Gastroesophageal sphincter (tissue), 4 donors: Measurements from ENCODE around the gene TMTC1. TPM values are rescaled to one million over a fixed set of nuclear protein-coding genes. Genes with fewer than 3 reads are reported as not detected.

ENCODE experiments used
- ATAC-seq: fragments of 150-250 bp; one replicate; pipeline ENCODE4 v1.9.1; 2016; ENCODE audit warnings: mild to moderate bottlenecking, moderate library complexity
- H3K27ac ChIP-seq, 4 donors: fragments of 200-600 bp; sonication (generic) in 3 of 4; 1 replicate in 3 of 4; 2 replicates in 1 of 4; pipeline ENCODE4 v1.5.1; 2016 to 2019
- H3K27me3 ChIP-seq: fragments of 200-600 bp; sonication (generic); one replicate; pipeline ENCODE4 v1.5.1; 2019
- H3K36me3 ChIP-seq, 2 donors: fragments of 200-600 bp; sonication (generic); one replicate each; pipeline ENCODE4 v1.5.1; 2019; ENCODE audit warnings: control low read depth in 1 of 2
- H3K4me1 ChIP-seq, 3 donors: fragments of 200-600 bp; sonication (generic); 1 replicate in 2 of 3; 2 replicates in 1 of 3; pipeline ENCODE4 v1.5.1; 2016 to 2019; ENCODE audit warnings: control low read depth in 2 of 3
- H3K4me3 ChIP-seq, 2 donors: fragments of 200-600 bp; sonication (generic); one replicate each; pipeline ENCODE4 v1.5.1; 2019; ENCODE audit warnings: mild to moderate bottlenecking in 1 of 2, moderate library complexity in 1 of 2
- H3K9me3 ChIP-seq, 3 donors: fragments of 200-600 bp; sonication (generic); one replicate each; pipeline ENCODE4 v1.5.1; 2017 to 2019; ENCODE audit warnings: control low read depth in 2 of 3
- EP300 ChIP-seq: sonication (generic); formaldehyde crosslinking; IDR thresholded peaks from one replicate; pipeline ENCODE4 v1.6.1; 2017; ENCODE audit warnings: antibody characterized with exemption, mild to moderate bottlenecking
- POLR2A ChIP-seq, 2 donors: fragments of 450-650 bp; IDR thresholded peaks; one replicate each; pipeline ENCODE4 v1.6.1; 2017; ENCODE audit warnings: antibody characterized with exemption in 2 of 2, mild to moderate bottlenecking in 2 of 2, moderate library complexity in 1 of 2
- POLR2AphosphoS5 ChIP-seq: sonication (generic); formaldehyde crosslinking; IDR thresholded peaks from one replicate; pipeline ENCODE4 v1.6.1; 2017; ENCODE audit warnings: antibody characterized with exemption
- WGBS, 2 donors: methylation state at CpG; one replicate each; pipeline ENCODE4 v1.1.5; 2018; ENCODE audit warnings: low coverage in 1 of 2; 5-methylcytosine and 5-hydroxymethylcytosine counted together
- total RNA-seq, 4 donors: library from RNA; depleted of rRNA; stranded (reverse); fragments of >200 nt; gene quantifications; one replicate each; pipeline ENCODE4 v1.1.0, GENCODE V29; 2016
- TF ChIP-seq, protein P1 (sequence below), 4 experiments: fragments of 200-600 bp in 2 of 4; fragments of 450-650 bp in 2 of 4; sonication (generic) in 1 of 4; IDR thresholded peaks; one replicate each; pipeline ENCODE4 v1.5.1; 2017 to 2019; ENCODE audit warnings: antibody characterized with exemption in 4 of 4, mild to moderate bottlenecking in 2 of 4, moderate library complexity in 2 of 4

Gene TMTC1
- total RNA-seq, 4 donors from 2014 or later = 94.0 to 190 (median 117) TPM

DNA sequence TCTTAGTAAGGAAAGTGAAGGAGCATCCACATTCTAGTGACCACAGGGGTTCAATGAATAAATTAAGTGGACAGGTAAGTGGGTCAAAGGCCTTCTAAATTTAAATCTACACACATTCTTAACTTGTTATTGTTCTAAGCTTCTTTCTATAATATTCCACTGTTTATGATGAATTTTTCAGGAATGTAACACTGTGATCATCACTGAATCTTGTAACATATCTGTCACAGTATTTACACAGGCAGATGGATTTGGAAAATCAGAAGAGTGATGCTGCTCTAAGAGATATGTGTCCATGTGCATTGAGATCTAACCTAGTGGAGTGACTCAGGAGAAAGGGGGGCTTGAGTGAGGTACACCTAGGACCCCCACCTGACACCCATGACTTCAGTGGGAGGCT lies 170.8 kb downstream of the TMTC1 start:
- Histone ChIP-seq H3K9me3 (no peaks in the 10 kb centered on the region), H3K27me3 (no peaks in the 10 kb centered on the region), H3K36me3 (peaks cover 0 to 8% of the 10 kb centered on the region in 2 donors), H3K4me3 (no peak overlapping the region), H3K4me1 (peaks cover 2 to 42% (median 3%) of the 10 kb centered on the region in 3 donors), H3K27ac (no peak overlapping the region)
- ATAC-seq = no peak
- TF ChIP-seq, protein P1, sequence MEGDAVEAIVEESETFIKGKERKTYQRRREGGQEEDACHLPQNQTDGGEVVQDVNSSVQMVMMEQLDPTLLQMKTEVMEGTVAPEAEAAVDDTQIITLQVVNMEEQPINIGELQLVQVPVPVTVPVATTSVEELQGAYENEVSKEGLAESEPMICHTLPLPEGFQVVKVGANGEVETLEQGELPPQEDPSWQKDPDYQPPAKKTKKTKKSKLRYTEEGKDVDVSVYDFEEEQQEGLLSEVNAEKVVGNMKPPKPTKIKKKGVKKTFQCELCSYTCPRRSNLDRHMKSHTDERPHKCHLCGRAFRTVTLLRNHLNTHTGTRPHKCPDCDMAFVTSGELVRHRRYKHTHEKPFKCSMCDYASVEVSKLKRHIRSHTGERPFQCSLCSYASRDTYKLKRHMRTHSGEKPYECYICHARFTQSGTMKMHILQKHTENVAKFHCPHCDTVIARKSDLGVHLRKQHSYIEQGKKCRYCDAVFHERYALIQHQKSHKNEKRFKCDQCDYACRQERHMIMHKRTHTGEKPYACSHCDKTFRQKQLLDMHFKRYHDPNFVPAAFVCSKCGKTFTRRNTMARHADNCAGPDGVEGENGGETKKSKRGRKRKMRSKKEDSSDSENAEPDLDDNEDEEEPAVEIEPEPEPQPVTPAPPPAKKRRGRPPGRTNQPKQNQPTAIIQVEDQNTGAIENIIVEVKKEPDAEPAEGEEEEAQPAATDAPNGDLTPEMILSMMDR (IDR thresholded peaks at IDR 0.05) = no peak
- TF ChIP-seq POLR2A (IDR thresholded peaks at IDR 0.05) = no peak
- TF ChIP-seq POLR2AphosphoS5 = no peak
- no peak for TF ChIP-seq EP300

DNA sequence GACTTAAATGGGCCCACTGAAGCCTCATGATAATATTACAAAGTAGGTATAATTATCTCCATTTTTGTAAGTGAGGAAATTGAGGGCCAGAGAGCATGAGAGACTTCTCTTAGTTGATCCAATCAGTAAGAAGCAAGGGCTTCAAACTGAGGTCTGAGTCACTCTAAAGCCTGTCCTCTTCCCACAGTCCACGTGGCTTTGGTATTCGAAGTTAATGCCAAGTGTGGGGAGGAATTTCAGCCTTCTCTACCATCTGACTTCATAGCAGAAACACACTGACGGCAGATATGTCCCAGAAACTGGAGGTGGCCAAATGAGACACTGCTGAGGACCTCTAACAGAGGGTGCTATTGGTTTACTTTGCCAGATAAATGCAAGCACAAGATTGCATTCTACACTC lies 171.8 kb downstream of the TMTC1 start:
- no peak overlapping the region for H3K27ac ChIP-seq
- no peaks in the 10 kb centered on the region for H3K9me3 ChIP-seq
- TF ChIP-seq POLR2A (IDR thresholded peaks at IDR 0.05) (no peak), EP300 (no peak), POLR2AphosphoS5 (peak; percentile 64)
- TF ChIP-seq, protein P1 (IDR thresholded peaks at IDR 0.05) = peak in 1 of 4 experiments; percentile 30
- no peaks in the 10 kb centered on the region for H3K27me3 ChIP-seq
- ATAC-seq = peak; percentile 74
- H3K36me3 ChIP-seq = peaks cover 0 to 8% of the 10 kb centered on the region in 2 donors
- 17% methylated on average over 2 of the region's 3 CpGs; no CpG with 5 or more reads in 1 of the 2 donors for WGBS, 2 donors
- peaks cover 2 to 42% (median 3%) of the 10 kb centered on the region in 3 donors for H3K4me1 ChIP-seq
- H3K4me3 ChIP-seq = no peak overlapping the region

DNA sequence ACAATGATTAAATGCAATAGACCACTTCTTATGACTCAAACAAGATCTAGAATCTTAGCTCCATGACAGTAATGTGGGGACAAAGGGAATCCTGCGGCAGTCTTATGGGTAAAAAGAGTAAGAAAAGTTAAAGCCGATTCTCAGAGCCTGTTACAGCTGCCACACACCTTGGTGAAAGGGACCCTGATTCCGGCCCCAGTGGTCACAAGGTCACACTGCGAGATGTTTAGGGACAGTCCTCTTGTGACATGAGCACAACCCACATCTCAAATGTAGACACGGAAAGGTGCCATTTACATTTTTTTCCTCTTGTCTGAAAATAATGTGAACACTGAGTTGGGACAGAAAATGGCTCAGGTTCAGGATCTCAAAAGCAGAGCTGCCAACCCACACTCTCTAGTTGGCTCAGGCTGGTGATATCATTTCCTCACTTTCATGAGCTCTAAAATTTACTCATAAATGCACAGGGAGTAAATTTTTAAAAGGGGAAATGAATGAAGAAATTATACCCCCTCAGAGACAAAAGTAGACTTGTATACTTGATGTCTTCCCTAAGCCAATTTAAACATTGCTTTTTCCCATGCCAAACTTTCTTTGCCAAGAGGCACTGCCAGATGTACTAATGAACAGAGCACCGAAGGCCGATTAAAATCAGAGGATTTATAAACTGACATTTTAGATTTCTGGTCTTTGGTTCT lies 173.1 kb downstream of the TMTC1 start:
- peaks cover 2 to 42% (median 3%) of the 10 kb centered on the region in 3 donors for H3K4me1 ChIP-seq
- H3K27ac ChIP-seq = peak overlapping the region in 1 of 4 donors; percentile 9
- 59 to 63% methylated on average over 7 of the region's 7 CpGs for WGBS, 2 donors
- H3K36me3 ChIP-seq = peaks cover 0 to 8% of the 10 kb centered on the region in 2 donors
- TF ChIP-seq, protein P1 (IDR thresholded peaks at IDR 0.05) = no peak
- TF ChIP-seq POLR2A (IDR thresholded peaks at IDR 0.05) = no peak
- peak; percentile 13 for TF ChIP-seq POLR2AphosphoS5
- H3K4me3 ChIP-seq = no peak overlapping the region
- no peaks in the 10 kb centered on the region for H3K9me3 ChIP-seq
- peak; percentile 32 for ATAC-seq
- no peaks in the 10 kb centered on the region for H3K27me3 ChIP-seq

DNA sequence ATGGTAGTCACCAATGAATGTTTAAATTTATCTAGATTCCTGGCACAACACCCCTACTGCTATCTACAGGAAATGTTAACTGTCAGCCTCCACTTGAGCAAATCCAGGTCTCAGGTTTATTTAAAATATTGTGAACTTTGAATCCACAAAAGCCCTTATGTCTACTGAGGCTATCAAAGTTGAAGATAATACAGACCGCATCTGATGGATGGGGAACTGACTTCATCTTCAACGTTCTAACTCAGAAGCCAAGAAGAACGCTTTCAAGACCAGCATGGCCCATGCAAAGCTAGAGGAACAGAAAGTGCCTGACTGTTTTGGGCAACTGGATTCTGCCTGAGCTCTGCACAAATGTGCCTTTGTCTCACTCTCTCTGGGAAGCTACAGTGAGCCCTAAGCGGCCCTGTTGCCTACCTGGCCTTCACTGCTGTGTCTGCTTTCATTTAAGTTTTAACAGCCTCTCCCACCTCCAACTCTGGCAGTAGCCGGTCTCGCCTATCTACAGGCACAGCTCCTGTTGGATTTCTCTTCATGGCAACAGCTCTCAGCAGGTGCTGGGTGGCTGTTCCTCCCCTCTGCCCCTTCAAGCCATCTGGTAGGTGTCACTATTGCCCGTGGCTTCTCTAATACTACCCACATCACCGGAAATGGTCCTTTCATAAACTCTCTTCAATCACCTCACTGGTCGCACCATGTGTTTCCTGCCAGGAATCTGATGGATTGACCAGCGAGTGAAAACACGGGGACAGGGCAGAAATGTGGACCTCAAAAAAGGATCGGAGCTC lies 174.1 kb downstream of the TMTC1 start:
- no peak for ATAC-seq
- WGBS, 2 donors = 73 to 95% methylated on average over 4 to 8 of the region's 12 CpGs

More for the DNA sequence above, 174.1 kb downstream of the TMTC1 start:
- Histone ChIP-seq H3K4me3 (no peak overlapping the region), H3K36me3 (peaks cover 0 to 5% of the 10 kb centered on the region in 2 donors), H3K4me1 (peaks cover 2 to 38% (median 3%) of the 10 kb centered on the region in 3 donors), H3K27me3 (no peaks in the 10 kb centered on the region), H3K27ac (no peak overlapping the region), H3K9me3 (no peaks in the 10 kb centered on the region)
- TF ChIP-seq POLR2AphosphoS5 (no peak), EP300 (no peak), POLR2A (IDR thresholded peaks at IDR 0.05) (no peak)
- TF ChIP-seq, protein P1 (IDR thresholded peaks at IDR 0.05) = no peak
